ENCODE measurements around the gene MTERF2.
"Not testable (repeated sequence)": the region's sequence is repeated elsewhere in the genome, so short reads cannot be mapped to it uniquely, and the experiment has no call there.

The MTERF2 gene, protein sequence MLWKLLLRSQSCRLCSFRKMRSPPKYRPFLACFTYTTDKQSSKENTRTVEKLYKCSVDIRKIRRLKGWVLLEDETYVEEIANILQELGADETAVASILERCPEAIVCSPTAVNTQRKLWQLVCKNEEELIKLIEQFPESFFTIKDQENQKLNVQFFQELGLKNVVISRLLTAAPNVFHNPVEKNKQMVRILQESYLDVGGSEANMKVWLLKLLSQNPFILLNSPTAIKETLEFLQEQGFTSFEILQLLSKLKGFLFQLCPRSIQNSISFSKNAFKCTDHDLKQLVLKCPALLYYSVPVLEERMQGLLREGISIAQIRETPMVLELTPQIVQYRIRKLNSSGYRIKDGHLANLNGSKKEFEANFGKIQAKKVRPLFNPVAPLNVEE

DNA sequence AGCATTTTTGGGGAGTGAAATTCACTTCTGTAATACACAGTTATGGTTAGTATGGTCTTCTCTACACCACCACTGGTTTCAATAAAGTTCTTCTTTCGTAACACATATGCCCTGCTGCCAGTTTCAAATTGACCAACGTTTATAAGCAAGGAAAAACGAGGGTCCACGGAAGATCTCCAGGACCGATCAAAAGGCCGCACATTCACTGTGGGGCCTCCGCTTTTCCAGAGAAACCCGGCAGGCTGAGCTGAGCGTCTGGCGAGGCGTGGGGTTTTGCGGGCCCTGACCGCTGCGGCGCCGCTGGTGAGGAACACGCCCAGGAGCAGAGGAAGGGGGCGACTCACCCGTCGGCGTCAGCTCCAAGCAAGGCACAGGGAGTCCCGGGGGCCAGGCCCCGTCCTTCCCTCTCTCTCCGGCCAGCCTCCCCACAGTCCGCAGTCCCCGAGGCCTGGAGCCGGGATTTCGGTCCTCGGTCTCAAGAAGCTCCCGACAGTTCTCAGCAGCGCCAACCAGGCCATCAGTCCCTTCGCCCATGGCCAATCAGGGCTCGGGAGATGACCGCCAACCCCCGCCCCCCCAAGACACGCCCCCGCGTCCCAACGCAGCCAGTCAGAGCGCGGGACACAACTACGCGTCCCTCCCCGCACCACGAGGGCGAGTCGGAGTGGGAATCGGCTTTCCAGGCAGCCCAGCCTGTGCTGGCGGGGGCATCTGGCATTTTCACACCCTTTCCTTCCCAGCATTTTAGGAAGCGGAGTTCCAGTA is at the start of gene MTERF2:
TSS of gene MTERF2 (minus strand) at position 522 of the 765 bp plus-strand sequence. CDS start 8,432 bp downstream, outside the sequence.
- Mint-ChIP-seq H3K4me3 (peak within 1 kb of the TSS; percentile 91), H3K4me1 (ENCODE audit: low read depth) (peaks cover 46% of the 10 kb centered on the region), H3K36me3 (ENCODE audit: low read depth) (peaks cover 26% of the 10 kb centered on the region), H3K27ac (peak within 1 kb of the TSS; percentile 87), H3K9me3 (peaks cover 17% of the 10 kb centered on the region), H3K27me3 (no peaks in the 10 kb centered on the region)

DNA sequence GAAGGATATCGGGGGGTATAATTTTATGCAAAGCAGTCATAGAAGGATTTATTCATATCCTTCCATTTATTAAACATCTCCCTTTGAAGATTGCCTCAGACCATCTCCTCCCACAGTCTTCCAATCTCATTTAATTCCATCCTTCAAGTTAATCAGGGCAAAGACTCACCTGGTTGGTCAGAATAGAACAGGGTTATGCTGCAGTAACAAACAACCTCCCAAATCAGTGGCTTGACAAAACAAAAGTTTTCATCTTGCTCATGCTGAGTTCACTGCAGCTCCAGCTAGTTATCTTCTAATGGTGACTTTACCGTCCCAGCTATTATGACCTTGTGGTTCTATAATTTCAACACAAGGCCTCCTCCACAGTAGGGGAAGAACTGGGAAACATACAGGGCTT is 48.8 kb upstream of the MTERF2 start:
- peaks cover 29% of the 10 kb centered on the region for H3K36me3 Mint-ChIP-seq (ENCODE audit: low read depth)
- H3K4me3 Mint-ChIP-seq: no peak overlapping the region
- H3K27me3 Mint-ChIP-seq: no peaks in the 10 kb centered on the region
- peaks cover 6% of the 10 kb centered on the region for H3K9me3 Mint-ChIP-seq
- H3K27ac Mint-ChIP-seq: no peak overlapping the region
- H3K4me1 Mint-ChIP-seq (ENCODE audit: low read depth): peaks cover 28% of the 10 kb centered on the region

- Mint-ChIP-seq H3K36me3 (ENCODE audit: low read depth) (peaks cover 29% of the 10 kb centered on the region), H3K27me3 (no peaks in the 10 kb centered on the region), H3K27ac (no peak overlapping the region), H3K9me3 (peaks cover 6% of the 10 kb centered on the region), H3K4me3 (no peak overlapping the region), H3K4me1 (ENCODE audit: low read depth) (peaks cover 32% of the 10 kb centered on the region)
Observed at GRCh38 chr12:107033758-107034739, 47.1 kb upstream of the MTERF2 start.

DNA sequence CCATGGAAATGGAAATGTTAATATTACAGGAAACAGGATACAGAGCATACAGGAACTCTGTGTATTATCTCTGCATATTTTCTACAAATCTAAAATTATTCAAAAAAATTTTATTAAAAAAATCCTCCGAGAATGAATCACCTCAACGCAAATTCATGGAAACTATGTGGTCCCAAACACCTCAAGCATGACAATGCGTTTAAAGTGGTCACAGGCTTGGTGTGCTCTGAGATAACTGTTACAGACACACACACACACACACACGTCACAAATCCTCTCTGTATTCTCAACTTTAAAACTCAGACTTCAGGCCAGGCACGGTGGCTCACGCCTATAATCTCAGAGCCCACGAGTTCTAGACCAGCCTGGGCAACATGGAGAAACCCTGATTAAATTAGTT is 45.3 kb upstream of the MTERF2 start:
- Mint-ChIP-seq H3K4me3 (no peak overlapping the region), H3K27ac (no peak overlapping the region), H3K27me3 (no peaks in the 10 kb centered on the region), H3K36me3 (ENCODE audit: low read depth) (peaks cover 20% of the 10 kb centered on the region), H3K9me3 (peaks cover 6% of the 10 kb centered on the region), H3K4me1 (ENCODE audit: low read depth) (peaks cover 38% of the 10 kb centered on the region)

DNA sequence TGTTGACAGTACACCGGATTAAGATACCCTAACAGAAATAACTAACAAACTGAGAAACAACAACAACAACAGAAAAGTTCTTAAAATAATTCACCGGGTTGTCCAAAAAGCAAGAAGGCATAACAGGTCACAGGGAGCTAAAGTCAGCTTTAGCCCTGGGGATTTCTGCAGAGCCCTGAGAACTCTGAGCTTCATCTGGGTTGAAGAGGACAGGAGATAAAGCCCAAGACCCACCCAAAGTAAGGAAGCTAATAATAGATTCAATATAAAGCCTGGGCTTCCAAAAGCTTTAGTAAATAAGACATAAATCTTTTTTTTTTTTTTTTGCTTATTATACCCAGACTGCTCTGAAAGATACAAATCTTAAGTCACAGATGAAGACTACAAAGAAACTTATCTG is 44.1 kb upstream of the MTERF2 start:
- H3K9me3 Mint-ChIP-seq: no peaks in the 10 kb centered on the region
- H3K27ac Mint-ChIP-seq: no peak overlapping the region
- no peak overlapping the region for H3K4me3 Mint-ChIP-seq
- H3K36me3 Mint-ChIP-seq (ENCODE audit: low read depth): peaks cover 7% of the 10 kb centered on the region
- H3K27me3 Mint-ChIP-seq: no peaks in the 10 kb centered on the region
- H3K4me1 Mint-ChIP-seq (ENCODE audit: low read depth): peaks cover 48% of the 10 kb centered on the region

- H3K36me3 Mint-ChIP-seq (ENCODE audit: low read depth): no peaks in the 10 kb centered on the region
- H3K4me3 Mint-ChIP-seq: no peak overlapping the region
- no peaks in the 10 kb centered on the region for H3K27me3 Mint-ChIP-seq
- peaks cover 44% of the 10 kb centered on the region for H3K4me1 Mint-ChIP-seq (ENCODE audit: low read depth)
- H3K9me3 Mint-ChIP-seq: no peaks in the 10 kb centered on the region
- no peak overlapping the region for H3K27ac Mint-ChIP-seq
Observed at GRCh38 chr12:107029081-107029480, 42.1 kb upstream of the MTERF2 start.

- Mint-ChIP-seq H3K4me3 (peak overlapping the region; percentile 5), H3K36me3 (ENCODE audit: low read depth) (no peaks in the 10 kb centered on the region), H3K9me3 (no peaks in the 10 kb centered on the region), H3K27ac (peak overlapping the region; percentile 76), H3K4me1 (ENCODE audit: low read depth) (peaks cover 40% of the 10 kb centered on the region), H3K27me3 (no peaks in the 10 kb centered on the region)
Observed at GRCh38 chr12:107027636-107028053, 40.7 kb upstream of the MTERF2 start.

GRCh38 chr12:107026806-107027635 is 40.1 kb upstream of the MTERF2 start:
- Mint-ChIP-seq H3K9me3 (no peaks in the 10 kb centered on the region), H3K27me3 (no peaks in the 10 kb centered on the region), H3K36me3 (ENCODE audit: low read depth) (no peaks in the 10 kb centered on the region), H3K4me1 (ENCODE audit: low read depth) (peaks cover 40% of the 10 kb centered on the region), H3K4me3 (no peak overlapping the region), H3K27ac (peak overlapping the region; percentile 50)

DNA sequence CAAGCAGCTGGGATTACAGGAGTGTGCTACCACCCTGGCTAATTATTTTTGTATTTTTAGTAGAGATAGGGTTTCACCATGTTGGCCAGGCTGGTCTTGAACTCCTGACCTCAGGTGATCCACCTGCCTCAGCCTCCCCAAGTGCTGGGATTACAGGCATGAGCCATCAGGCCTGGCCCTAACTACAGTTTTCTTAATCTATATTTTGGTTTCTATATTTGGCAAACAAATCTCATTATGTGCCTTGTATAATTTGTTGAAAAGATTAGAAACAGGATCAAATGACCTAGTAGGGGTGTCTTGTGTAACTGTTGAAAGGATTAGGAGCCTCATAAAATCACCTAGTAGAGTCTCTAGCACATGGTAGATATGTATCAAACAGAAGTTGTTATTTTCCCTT is 39.4 kb upstream of the MTERF2 start:
- not testable (repeated sequence) for H3K27me3 Mint-ChIP-seq; H3K9me3 Mint-ChIP-seq; H3K36me3 Mint-ChIP-seq (ENCODE audit: low read depth); H3K27ac Mint-ChIP-seq; H3K4me3 Mint-ChIP-seq
- peaks cover 36% of the 10 kb centered on the region for H3K4me1 Mint-ChIP-seq (ENCODE audit: low read depth)

DNA sequence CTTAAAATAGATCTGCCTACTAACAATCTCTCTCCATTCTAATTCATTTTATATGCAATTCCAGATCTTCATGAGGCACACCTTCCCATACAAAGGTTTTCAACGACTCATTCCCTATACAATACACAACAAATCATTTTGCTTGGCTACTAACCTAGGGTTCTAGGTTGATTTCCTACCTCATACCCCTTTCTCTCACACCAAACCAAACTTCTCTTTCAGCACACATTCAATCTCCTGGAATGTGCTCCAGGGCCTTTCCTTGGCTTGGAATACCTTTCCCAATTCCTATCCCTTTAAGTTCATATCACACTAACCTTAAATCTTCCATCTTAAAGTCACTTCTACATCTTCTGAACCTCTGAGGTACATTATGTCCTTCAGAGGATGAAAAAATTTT is 38.7 kb upstream of the MTERF2 start:
- H3K36me3 Mint-ChIP-seq (ENCODE audit: low read depth): peaks cover 8% of the 10 kb centered on the region
- H3K4me3 Mint-ChIP-seq: no peak overlapping the region
- H3K27me3 Mint-ChIP-seq: no peaks in the 10 kb centered on the region
- no peaks in the 10 kb centered on the region for H3K9me3 Mint-ChIP-seq
- peaks cover 34% of the 10 kb centered on the region for H3K4me1 Mint-ChIP-seq (ENCODE audit: low read depth)
- H3K27ac Mint-ChIP-seq: no peak overlapping the region

GRCh38 chr12:107019546-107019945 is 32.6 kb upstream of the MTERF2 start:
- H3K27me3 Mint-ChIP-seq: no peaks in the 10 kb centered on the region
- H3K4me1 Mint-ChIP-seq (ENCODE audit: low read depth): no peaks in the 10 kb centered on the region
- H3K4me3 Mint-ChIP-seq: no peak overlapping the region
- no peak overlapping the region for H3K27ac Mint-ChIP-seq
- peaks cover 37% of the 10 kb centered on the region for H3K36me3 Mint-ChIP-seq (ENCODE audit: low read depth)
- H3K9me3 Mint-ChIP-seq: no peaks in the 10 kb centered on the region

DNA sequence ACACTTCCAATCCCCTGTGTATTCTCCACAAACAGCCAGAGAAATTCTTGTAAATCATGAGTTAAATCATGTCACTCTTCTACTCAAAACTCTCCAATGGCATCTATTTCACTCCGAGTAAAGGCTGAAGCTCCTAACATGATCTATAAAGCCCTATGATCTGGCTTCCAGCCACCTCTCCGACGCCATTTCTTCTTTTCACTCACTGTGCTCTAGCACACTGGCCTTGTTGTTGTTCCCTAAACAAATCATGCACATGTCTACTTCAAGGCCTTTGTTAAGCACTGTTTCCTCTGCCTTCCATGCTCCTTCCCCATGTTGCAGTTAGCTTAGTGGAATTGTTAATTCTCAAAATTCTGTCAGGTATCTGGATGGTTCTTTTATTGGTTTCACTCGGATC is 30.1 kb upstream of the MTERF2 start:
- H3K27ac Mint-ChIP-seq: no peak overlapping the region
- no peaks in the 10 kb centered on the region for H3K4me1 Mint-ChIP-seq (ENCODE audit: low read depth)
- H3K27me3 Mint-ChIP-seq: no peaks in the 10 kb centered on the region
- no peak overlapping the region for H3K4me3 Mint-ChIP-seq
- peaks cover 37% of the 10 kb centered on the region for H3K36me3 Mint-ChIP-seq (ENCODE audit: low read depth)
- no peaks in the 10 kb centered on the region for H3K9me3 Mint-ChIP-seq

GRCh38 chr12:107014055-107014454 is 27.1 kb upstream of the MTERF2 start:
- Mint-ChIP-seq H3K4me1 (ENCODE audit: low read depth) (no peaks in the 10 kb centered on the region), H3K9me3 (no peaks in the 10 kb centered on the region), H3K27me3 (no peaks in the 10 kb centered on the region), H3K36me3 (ENCODE audit: low read depth) (peaks cover 40% of the 10 kb centered on the region), H3K4me3 (no peak overlapping the region), H3K27ac (no peak overlapping the region)
